GM19452 (cell line): ENCODE results near the gene PGR.

ENCODE experiments used
- ATAC-seq: cut with Tn5 transposase; IDR thresholded peaks from one replicate; pipeline ENCODE4 v1.9.1; 2021; ENCODE audit not compliant: unreplicated experiment

PGR gene

DNA sequence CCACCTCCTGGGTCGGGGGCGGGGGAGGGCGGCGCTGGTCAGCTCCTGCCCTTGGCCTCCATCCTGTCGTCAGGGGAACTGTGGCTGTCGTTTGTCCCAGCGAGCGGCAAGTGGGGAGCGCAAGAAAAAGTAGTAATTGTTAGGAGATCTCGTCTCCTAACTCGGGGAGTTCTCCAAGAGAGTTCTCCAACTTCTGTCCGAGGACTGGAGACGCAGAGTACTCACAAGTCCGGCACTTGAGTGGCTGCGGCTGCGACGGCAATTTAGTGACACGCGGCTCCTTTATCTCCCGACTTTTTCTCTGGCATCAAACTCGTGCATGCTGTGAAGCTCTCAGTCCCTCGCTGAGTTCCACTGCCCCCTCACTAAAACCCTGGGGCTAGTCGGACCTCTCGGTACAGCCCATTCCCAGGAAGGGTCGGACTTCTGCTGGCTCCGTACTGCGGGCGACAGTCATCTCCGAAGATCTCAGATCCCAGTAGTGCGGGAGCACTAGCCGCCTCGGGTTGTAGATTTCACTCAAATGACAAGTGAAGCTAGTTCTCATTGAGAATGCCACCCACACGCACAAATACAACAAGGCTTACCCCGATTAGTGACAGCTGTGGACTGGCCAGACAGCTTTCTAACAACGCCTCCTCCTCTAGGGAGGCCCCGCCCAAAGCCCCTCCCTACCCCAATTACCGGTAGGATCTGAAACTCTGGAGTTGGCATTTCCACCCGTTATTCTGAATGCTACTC lies at the start of gene PGR:
Gene PGR, minus strand, starts transcription at position 611 of the 741 bp plus-strand sequence. CDS start 743 bp downstream, outside the sequence.
- no peak for ATAC-seq

DNA sequence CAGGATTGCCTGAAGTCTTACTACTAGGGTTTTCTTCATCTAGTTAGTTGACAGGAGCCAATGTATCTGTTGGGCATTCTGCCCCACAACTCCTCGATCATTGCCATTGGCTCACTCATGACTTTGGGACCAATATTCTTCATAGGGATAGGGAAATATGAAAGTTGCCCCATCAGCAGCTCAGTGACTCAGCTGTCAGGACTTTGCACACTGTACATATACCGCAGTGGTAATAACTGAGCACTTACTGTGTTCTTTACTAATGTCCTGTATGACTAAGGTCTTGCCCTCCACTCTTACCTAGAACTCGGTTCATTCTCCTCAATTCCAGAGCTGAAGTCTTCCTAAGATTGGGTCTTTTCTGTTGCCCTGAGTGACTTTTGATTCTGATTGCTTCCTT lies 46.8 kb upstream of the PGR start:
- ATAC-seq, result no peak

DNA sequence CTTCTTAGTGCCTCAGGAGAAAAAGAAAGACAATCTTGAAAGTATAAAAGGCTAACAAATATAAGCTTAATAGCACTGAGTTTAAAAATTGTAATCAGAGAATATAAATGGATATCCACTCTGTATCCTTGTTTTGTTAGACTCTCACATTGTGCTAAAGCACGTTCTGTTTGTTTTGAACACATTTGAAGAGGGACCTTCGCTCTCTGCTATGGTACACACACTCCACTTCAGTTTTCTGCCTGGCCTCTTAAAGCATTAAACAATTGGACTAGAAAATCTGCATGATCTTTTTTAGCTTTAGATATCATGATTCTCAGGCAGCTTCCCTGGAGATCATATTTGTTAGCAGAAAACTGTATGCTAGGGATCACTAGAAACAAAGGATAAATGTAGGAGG lies 40.3 kb upstream of the PGR start:
- ATAC-seq, result no peak

DNA sequence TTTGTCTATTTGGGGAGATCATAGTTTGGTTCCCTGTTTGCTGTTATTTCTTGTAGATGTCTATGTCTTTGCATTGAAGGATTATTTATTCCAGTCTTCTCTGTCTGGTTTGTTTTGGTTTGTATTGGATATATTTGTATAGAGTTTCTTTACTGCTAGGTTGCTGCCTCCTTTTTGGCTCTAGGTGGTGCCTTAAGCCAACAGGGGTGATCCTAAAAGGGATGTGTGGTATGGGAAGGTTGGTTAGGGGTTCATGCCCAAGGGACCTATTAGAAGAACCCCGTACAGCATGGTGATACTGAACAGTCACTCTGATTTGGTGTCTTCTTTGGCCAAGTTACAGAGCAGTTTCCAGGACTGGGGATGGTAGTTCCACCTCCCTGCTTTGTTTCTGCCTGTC lies 36.4 kb upstream of the PGR start:
- ATAC-seq, result no peak

DNA sequence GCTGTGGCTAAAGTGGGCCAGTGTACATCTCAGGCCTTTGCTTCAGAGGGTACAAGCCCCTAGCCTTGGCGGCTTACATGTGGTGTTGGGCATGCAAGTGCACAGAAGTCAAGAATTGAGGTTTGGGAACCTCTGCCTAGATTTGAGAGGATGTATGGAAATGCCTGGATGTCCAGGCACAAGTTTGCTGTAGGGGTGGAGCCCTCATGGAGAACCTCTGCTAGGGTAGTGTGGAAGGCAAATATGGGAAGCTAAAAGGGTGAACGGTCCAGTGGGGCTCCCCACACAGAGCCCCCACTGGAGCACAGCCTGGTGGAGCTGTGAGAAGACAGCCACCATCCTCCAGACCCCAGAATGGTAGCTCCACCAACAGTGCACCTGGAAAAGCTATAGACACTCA lies 28.5 kb upstream of the PGR start:
- ATAC-seq, result no peak

DNA sequence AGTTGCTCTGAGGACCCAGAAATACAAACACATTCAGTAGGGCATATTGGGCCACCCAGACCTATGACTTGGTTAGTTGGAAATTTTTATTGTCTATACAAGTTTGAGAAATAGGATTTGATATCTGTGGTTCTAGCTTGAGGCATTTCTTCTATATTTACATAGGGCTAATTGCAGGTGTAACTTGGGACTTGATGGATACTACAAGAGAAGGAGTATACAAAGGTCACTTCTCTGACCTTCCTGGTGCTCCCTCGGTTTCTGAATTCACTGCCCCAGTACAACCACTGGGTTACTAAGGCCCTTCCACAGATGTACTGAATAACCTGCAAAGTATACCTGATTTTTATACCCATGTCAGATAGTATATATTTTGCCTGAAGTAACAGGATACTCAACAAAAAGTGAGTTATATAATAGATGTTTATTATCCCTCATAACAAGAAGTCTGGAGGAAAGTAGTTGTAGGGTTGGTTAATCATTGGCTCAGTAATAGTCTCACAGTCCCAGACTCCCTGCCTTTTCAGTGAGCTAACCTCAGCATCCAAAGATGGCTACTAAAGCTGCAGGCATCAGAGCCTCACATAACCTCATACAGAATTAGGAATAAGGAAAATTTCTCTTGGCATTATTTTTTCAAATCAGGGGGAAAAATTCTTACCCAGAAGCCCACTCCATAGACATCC lies 8.8 kb upstream of the PGR start:
- ATAC-seq, result no peak

DNA sequence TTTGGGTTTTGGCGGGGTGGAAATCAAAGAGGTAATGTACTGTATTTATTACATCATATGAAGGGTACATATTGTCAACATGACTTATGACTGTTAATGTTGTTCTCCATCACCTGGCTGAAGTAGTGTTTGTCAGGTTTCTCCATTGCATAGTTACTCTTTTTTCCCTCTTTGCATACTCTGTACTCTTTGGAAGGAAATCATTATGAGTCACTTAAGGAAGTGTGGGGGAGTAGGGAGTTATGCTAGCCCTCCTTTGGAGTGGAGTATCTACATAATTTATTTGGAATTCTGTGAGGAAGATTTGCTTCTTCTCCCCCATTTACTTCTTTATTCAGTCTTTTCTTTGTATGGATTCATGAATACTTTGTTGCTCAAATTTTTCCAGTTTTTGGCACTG lies 3.6 kb upstream of the PGR start:
- ATAC-seq, result no peak

DNA sequence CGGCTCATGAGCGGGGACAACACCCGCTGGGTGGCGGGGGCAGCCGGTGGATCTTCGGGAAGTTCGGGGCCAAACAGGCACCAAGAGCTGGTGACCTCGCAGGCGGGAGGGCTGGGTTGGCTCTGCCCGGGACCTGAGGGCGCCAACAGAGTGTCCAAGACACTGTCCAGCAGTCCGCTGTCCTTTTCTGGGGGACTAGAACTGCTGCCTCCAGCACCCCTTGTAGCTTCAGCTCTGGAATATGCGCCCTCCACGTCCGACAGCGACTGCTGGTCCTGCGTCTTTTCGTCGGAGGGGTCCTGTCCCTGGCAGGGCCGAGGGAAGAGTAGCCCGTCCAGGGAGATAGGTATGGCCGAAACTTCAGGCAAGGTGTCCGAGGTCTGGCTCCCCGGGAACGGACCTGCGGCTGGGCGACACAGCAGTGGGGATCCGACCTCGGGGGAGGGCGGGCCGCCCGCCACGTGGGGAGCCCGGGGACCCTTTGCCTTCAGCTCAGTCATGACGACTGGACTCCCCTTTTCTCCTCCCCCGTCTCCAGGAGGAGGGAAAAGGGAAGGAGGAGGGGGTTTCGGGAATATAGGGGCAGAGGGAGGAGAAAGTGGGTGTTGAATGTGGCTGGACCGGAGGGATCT lies 926 bp downstream of the PGR start:
- no peak for ATAC-seq

DNA sequence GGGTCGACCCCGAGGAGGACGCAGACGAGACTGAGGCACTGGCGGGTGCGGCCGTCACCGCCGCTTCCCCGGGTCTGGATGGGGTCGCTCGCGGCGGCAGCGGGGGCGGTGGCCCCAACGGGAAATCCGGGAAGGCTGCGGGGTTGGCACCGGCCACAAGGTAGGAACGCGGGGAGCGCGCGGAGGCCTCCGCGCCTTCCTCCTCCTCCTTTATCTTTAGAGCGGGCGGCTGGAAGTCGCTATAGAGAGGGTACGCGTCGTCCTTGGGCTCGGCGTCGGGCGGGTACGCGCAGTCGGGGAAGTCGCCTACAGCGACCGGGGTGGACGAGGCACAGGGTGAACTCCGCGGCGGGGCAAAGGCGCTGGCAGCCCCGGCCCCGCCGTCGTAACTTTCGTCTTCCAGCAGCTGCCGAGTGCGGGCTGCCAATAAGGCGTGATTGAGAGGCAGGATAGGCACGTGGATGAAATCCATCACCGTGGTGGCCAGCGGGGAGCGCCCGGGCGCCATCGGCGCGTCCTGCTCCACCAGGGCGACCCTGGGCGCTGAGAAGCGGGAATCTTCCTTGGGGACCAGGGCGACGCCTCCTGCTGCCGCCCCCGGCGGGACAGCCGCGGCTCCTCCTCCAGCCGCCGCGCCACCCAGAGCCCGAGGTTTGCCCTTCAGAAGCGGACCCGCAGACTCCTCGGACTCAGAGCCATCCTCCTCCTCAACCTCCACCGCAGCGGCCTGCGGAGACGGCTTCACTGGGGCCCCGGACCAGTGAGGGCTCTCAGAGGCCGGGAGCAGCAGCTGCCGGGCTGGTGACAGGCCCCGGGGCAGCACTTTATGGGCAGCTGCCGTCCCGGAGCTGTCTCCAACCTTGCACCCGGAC lies 1.7 kb downstream of the PGR start:
- no peak for ATAC-seq

DNA sequence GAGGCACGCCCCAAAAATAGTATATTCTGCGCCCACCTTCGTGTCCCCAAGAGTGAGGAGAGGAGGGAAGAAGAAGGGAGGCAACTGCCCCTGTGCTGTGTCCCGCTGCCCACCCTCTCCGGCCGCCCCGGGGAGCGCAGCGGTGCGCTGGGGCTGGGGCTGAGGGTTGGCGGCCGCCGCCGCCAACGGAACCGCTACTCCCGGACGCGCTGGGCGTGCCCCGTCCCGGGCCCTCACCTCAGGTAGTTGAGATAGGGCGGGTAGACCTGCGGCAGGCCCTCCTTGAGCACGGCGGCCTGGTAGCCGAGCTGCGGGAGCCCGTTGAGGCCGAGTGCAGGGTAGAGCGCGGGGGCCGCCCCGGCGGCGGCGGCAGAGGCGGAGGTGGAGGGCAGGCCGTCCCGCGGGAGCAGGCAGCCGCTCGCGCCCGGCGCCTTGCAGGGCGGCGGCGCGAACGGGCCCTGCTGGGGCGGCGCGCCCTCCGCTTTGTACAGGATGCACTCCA lies 2.4 kb downstream of the PGR start:
- no peak for ATAC-seq

DNA sequence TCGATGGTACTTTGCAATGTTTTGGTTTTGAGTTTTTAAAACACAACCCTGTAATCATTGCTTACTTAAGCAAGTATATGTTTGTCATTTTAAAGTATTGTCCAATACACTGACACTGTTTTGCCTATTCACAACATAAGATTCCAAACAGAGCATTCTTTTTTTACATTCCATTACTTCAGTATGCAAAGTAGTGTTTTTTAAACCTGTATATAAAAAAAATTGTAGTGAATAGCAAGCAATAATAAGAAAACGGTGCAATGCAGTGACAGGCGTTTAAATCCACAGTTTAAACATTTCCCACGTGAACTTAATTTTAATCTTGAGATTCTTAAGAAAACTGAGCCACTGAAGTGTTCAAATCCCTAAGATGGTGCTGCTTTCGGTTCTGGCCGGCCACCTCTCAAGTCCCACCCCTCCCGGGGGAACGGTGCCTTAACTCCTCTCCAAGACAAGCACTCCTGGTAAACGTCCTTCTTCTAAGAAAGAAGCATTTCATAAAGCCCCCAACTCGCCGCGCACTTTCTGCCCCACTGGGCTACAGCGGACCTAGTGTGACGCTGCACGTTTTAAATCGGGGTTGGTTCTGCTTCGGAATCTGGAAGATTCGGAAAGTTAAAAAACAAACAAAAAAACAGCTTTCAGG lies 2.9 kb downstream of the PGR start:
- ATAC-seq, result no peak

DNA sequence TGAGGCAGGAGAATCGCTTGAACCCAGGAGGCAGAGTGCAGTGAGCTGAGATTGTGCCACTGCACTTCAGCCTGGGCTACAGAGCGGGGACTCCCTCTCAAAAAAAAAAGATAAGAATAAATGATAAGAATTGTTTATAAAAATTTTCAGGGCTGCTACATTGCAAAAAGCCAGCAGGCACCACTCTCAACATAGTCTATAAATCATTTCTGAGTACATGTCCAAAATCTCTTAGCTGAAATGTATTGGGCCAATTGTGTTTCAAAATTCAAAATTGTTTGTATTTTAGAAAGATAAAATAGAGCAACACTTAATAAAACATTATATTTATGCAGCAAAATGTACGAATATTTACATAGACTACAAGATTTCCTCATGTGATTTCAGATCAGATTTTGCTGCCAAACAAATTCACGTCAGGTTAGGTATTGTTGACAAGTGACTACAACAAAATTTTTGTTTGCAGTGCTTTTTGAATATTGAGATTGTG lies 13.9 kb downstream of the PGR start:
- no peak for ATAC-seq

DNA sequence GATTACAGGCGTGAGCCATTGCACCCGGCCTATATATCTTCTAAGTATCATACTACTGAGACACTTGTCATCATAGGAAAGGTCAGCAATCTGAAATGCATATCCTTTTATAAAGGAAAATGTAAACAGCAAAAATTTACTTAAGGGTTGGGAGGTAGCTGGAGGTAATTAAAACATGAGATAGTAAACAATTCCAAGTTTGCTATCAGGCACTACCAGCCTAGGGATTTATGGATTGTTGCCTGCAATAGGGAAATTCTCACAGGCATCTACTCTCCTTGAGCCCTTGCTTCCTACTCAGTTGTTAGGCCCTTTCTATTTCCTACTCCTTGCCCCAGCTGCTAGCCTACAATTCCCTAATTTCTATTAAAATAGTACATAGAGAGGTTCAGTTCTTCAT lies 16.1 kb downstream of the PGR start:
- ATAC-seq, result no peak

DNA sequence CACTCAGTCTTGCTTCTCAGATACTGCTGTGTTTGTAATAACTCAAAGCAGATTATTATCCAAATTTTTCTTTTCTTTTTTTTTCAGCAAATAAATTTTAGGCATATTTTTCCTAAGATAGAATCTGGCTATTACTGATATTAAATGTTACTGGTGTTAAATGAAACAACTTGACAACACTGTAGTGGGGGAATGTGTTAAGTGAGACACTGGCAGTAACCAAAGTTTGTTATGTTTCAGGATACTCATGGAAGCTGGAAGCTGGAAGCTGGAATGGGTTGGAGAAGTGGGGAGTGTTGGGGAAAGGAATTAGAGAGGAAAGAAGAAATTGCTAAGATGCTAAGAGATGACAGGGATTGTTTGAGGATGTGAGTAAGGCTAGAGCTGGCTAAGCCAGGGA lies 24.9 kb downstream of the PGR start:
- no peak for ATAC-seq

DNA sequence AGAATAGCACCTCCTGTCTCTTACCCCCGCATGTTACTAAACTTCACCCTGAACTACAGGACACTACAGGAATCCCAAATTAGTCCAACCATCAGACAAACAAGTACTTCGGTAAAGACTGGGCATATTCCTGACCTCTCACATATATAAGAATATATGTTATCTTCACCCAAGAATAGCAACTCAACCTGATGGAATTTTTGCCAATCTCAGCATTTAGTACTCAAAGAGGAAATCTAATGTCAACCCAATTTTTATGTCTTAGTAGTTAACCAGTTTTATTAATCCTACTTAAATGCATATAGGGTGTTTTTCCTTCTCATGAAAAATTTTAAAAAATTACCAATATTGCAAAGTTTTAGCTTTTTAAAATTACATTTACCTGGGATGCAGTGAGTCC lies 26.2 kb downstream of the PGR start:
- ATAC-seq, result no peak

DNA sequence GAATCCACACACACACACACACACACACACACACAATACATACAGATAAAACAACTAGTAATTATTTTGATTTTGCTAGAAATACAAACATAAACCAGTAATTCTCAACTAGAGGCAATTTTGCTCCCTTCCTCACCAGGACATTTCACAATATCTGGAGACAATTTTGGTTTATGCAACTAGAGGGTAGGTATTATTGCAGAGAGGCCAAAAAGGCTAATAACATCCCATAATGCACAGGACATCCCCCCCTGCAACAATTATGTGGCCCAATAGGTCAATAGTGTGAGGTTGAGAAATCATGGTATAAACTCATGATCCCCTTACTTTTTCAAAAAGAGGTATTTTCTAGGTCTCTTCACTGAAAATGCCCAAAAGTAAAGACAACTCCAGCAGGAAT lies 29.0 kb downstream of the PGR start:
- no peak for ATAC-seq

DNA sequence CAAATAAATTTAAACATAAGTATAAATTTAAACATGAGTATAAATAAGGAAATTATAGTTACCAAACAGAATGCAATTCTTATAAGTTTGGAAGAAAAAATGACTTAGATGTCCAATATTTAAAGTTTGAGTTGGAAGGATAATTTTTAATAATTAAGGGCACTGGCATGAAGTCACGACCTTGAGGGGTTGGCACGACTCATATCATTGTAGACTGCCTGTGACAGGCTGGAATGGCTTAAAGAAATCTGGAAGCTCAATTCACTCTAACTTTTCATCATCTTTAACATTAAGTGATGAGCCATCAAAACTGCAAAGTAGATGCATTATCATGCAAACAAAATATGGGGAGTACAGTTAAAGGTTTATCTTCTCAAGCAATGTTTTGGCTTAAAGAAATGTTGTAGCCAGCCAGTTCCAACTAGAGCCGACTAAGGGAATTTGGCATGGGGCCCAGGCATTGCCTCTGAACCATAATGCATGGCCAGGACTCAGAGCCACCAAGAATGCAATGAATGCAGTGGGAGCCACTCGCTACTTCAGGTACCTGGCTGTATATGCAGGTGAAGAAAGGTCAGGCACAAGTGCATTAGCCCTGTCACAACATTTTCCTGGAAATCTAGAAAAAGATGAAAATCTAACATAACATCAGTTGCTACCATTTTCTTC lies 33.4 kb downstream of the PGR start:
- no peak for ATAC-seq

DNA sequence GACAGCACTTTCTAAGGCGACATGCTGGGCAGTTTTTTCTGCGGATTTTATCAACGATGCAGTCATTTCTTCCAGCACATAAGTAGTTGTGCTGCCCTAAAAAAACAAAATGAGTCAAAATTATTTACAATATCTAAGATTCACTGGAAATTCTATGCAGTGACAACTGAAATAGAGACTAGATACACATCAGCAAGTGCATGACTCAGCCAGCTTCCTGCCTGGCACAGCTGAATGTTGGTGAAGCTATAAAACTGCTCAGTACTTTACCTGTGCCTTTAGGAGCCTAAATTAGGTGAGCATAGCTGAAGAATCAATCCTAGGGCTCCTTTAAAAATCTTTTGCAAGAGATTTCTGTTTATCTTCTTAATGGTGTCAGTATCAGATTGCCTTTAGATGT lies 37.8 kb downstream of the PGR start:
- ATAC-seq, result no peak

DNA sequence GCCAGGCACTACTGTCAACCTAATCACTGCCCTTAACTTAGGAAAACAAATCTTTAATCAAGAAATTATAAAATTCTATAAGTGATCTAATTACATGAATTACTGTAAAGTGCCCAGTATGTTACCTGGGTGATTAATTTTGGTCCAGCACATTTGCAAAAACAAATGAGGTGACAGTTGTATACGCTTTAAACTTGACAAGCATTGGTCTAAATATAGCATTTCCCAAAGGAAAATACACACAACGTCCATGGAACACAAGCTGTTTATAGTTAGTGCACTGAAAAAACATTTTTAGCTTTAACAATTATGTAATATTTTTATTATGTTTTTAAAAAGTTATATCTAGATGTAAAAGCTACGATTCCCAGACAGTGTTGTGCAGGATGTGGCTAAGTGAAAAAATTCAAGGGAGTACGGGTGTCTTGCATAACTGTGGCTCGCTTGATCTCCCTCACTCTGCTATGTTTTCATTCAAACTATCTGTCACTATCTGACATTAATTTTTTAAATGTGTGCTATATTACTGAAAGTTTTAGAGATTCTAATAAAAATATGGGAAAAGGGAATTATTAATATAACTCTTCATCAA lies 38.8 kb downstream of the PGR start:
- no peak for ATAC-seq

DNA sequence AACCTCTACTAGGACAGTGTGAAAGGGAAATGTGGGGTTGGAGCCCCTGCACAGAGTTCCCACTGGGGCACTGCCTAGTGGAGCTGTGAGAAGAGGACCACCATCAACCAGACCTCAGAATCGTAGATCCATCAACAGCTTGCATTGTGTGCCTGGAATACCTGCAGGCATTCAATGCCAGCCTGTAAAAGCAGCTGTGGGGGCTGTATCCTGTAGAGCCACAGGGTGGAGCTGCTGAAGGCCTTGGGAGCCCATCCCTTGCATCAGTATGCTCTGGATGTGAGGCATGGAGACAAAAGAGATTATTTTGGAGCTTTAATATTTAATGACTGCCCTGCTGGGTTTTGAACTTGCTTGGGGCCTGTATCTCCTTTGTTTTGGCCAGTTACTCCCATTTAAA lies 46.3 kb downstream of the PGR start:
- no peak for ATAC-seq
